CD14-positive monocyte (primary cell): ENCODE results near the gene LRBA. TPM values are rescaled to one million over a fixed set of nuclear protein-coding genes. Genes with fewer than 3 reads are reported as not detected.

Experiments
- DNase-seq, 3 donors: peaks; one replicate each; pipeline ENCODE4 v3.0.0-alpha.2; 2011 to 2022
- H2AFZ ChIP-seq: 2 replicates; pipeline ENCODE4 v1.6.0; 2012; ENCODE audit warnings: mild to moderate bottlenecking, low read depth, low read length, inconsistent platforms; ENCODE audit not compliant: insufficient read depth, poor library complexity, severe bottlenecking
- H3K27ac ChIP-seq, 2 donors: 1 replicate in 1 of 2; 2 replicates in 1 of 2; pipeline ENCODE4 v1.5.1; 2012 to 2013; ENCODE audit warnings: low read length in 2 of 2, control low read depth in 1 of 2, inconsistent platforms in 1 of 2, low read depth in 1 of 2, mild to moderate bottlenecking in 1 of 2
- H3K27me3 ChIP-seq, 2 donors: one replicate each; pipeline versions ENCODE4 v1.6.0 to v1.6.1; 2011 to 2013; ENCODE audit warnings: low read length in 2 of 2; ENCODE audit not compliant: control insufficient read depth in 2 of 2, insufficient read depth in 2 of 2
- H3K36me3 ChIP-seq, 2 donors: replicated peaks in 1 of 2; 1 replicate in 1 of 2; 2 replicates in 1 of 2; pipeline versions ENCODE4 v1.5.1 to v1.6.1; 2012 to 2013; ENCODE audit warnings: low read length in 2 of 2, control low read depth in 1 of 2, inconsistent platforms in 1 of 2, mild to moderate bottlenecking in 1 of 2; ENCODE audit not compliant: insufficient read depth in 2 of 2, control insufficient read depth in 1 of 2
- H3K4me1 ChIP-seq, 2 donors: 1 replicate in 1 of 2; 2 replicates in 1 of 2; pipeline versions ENCODE4 v1.5.1 to v1.6.1; 2012 to 2013; ENCODE audit warnings: low read length in 2 of 2, control low read depth in 1 of 2, inconsistent platforms in 1 of 2, mild to moderate bottlenecking in 1 of 2, moderate library complexity in 1 of 2; ENCODE audit not compliant: insufficient read depth in 2 of 2, control insufficient read depth in 1 of 2
- H3K4me2 ChIP-seq: replicated peaks from 2 replicates; pipeline ENCODE3; 2012; ENCODE audit warnings: low read length, moderate library complexity, mild to moderate bottlenecking; ENCODE audit not compliant: poor library complexity, severe bottlenecking; ENCODE audit errors: extremely low read depth
- H3K4me3 ChIP-seq, 3 experiments: fragments of 200-600 bp in 1 of 3; sonication (generic) in 1 of 3; replicated peaks in 1 of 3; 1 replicate in 2 of 3; 2 replicates in 1 of 3; pipeline ENCODE4 v1.5.1; 2011 to 2013; ENCODE audit warnings: low read length in 3 of 3, mild to moderate bottlenecking in 3 of 3, control low read depth in 2 of 3, low read depth in 2 of 3, inconsistent platforms in 1 of 3, moderate library complexity in 1 of 3
- H3K79me2 ChIP-seq: 2 replicates; pipeline ENCODE4 v1.6.0; 2012; ENCODE audit warnings: mild to moderate bottlenecking, control low read depth, inconsistent platforms, low read length, moderate library complexity; ENCODE audit not compliant: insufficient read depth
- H3K9ac ChIP-seq: 2 replicates; pipeline ENCODE4 v1.6.0; 2017; ENCODE audit warnings: low read length, mild to moderate bottlenecking; ENCODE audit not compliant: insufficient read depth, poor library complexity, severe bottlenecking
- H3K9me3 ChIP-seq, 2 donors: replicated peaks in 1 of 2; 1 replicate in 1 of 2; 2 replicates in 1 of 2; pipeline versions ENCODE4 v1.5.1 to v1.6.1; 2012 to 2013; ENCODE audit warnings: low read length in 2 of 2, control low read depth in 1 of 2; ENCODE audit not compliant: control insufficient read depth in 1 of 2, insufficient read depth in 1 of 2
- H4K20me1 ChIP-seq: 2 replicates; pipeline ENCODE4 v1.6.0; 2012; ENCODE audit warnings: mild to moderate bottlenecking, low read length, control low read depth, moderate library complexity; ENCODE audit not compliant: insufficient read depth
- H3K27ac Mint-ChIP-seq, 7 donors: one replicate each; pipeline ENCODE4 v1.8.0; 2020; ENCODE audit warnings: mild to moderate bottlenecking in 7 of 7, mixed read lengths in 7 of 7, moderate library complexity in 6 of 7, inconsistent platforms in 2 of 7
- H3K27me3 Mint-ChIP-seq, 3 donors: one replicate each; pipeline ENCODE4 v1.8.0; 2021 to 2022; ENCODE audit warnings: low read depth in 3 of 3, mild to moderate bottlenecking in 3 of 3, mixed read lengths in 3 of 3, moderate library complexity in 3 of 3, inconsistent platforms in 1 of 3
- H3K36me3 Mint-ChIP-seq, 2 donors: one replicate each; pipeline ENCODE4 v1.8.0; 2020; ENCODE audit warnings: mixed read lengths in 2 of 2, inconsistent platforms in 1 of 2, mild to moderate bottlenecking in 1 of 2
- H3K4me1 Mint-ChIP-seq: one replicate; pipeline ENCODE4 v1.8.0; 2020; ENCODE audit warnings: mild to moderate bottlenecking, mixed read lengths
- H3K4me3 Mint-ChIP-seq, 2 donors: one replicate each; pipeline ENCODE4 v1.8.0; 2020; ENCODE audit warnings: mild to moderate bottlenecking in 2 of 2, mixed read lengths in 2 of 2, moderate library complexity in 1 of 2
- H3K9me3 Mint-ChIP-seq, 7 donors: one replicate each; pipeline ENCODE4 v1.8.0; 2020 to 2022; ENCODE audit warnings: mixed read lengths in 7 of 7, mild to moderate bottlenecking in 6 of 7, moderate library complexity in 6 of 7, inconsistent platforms in 2 of 7
- CTCF ChIP-seq: fragments of 200-600 bp; IDR thresholded peaks from one replicate; pipeline ENCODE4 v1.8.0; 2022; ENCODE audit warnings: antibody characterized with exemption, mild to moderate bottlenecking
- WGBS: methylation state at CpG from one replicate; pipeline ENCODE4 v1.1.5; 2013; ENCODE audit warnings: missing lambda C conversion rate; ENCODE audit not compliant: insufficient coverage; 5-methylcytosine and 5-hydroxymethylcytosine counted together
- intact Hi-C, 2 donors: fragments of 100-400 bp; cut with micrococcal nuclease; formaldehyde crosslinking; loops; one replicate each; pipeline versions ENCODE4 v1.15.0 to v1.15.1; 2023
- polyA plus RNA-seq, 3 donors: library from polyadenylated mRNA; depleted of rRNA in 1 of 3; unstranded in 2 of 3; stranded (reverse) in 1 of 3; fragments of 300-500 nt in 2 of 3; fragments of >200 nt in 1 of 3; fragmentation: Illumina TruSeq in 2 of 3; gene quantifications; 1 replicate in 2 of 3; 2 replicates in 1 of 3; pipeline ENCODE4 v1.2.3, GENCODE V29; 2012 to 2021

The LRBA gene
- polyA plus RNA-seq, 3 donors: 1.5 to 5.5 (median 4.4) TPM

GRCh38 chr4:150367326-150367725, 647.8 kb downstream of the LRBA start:
- Histone ChIP-seq H3K27ac (no peak overlapping the region), H3K4me1 (no peaks in the 10 kb centered on the region), H3K36me3 (no peaks in the 10 kb centered on the region), H3K9ac (no peak overlapping the region), H3K4me3 (no peak overlapping the region), H3K4me2 (no peak overlapping the region), H4K20me1 (no peaks in the 10 kb centered on the region), H3K9me3 (no peaks in the 10 kb centered on the region), H3K27me3 (no peaks in the 10 kb centered on the region), H2AFZ (no peak overlapping the region), H3K79me2 (no peaks in the 10 kb centered on the region)
- Mint-ChIP-seq H3K9me3 (no peaks in the 10 kb centered on the region), H3K4me3 (no peak overlapping the region), H3K4me1 (no peaks in the 10 kb centered on the region), H3K36me3 (no peaks in the 10 kb centered on the region), H3K27me3 (no peaks in the 10 kb centered on the region), H3K27ac (no peak overlapping the region)
- DNase-seq: no peak
- intact Hi-C loops: no loop called here
- TF ChIP-seq CTCF: no peak
- WGBS: no CpG with 5 or more reads among the region's 4 CpGs

- H3K27me3 Mint-ChIP-seq: no peaks in the 10 kb centered on the region
- Histone ChIP-seq H3K4me1 (no peaks in the 10 kb centered on the region), H3K27me3 (no peaks in the 10 kb centered on the region), H3K9me3 (no peaks in the 10 kb centered on the region), H3K79me2 (no peaks in the 10 kb centered on the region), H3K36me3 (no peaks in the 10 kb centered on the region), H2AFZ (no peak overlapping the region), H3K27ac (no peak overlapping the region), H3K9ac (no peak overlapping the region), H4K20me1 (no peaks in the 10 kb centered on the region), H3K4me2 (no peak overlapping the region), H3K4me3 (no peak overlapping the region)
- no peak for DNase-seq
- WGBS: 80% methylated on average over 1 of the region's 2 CpGs
- H3K9me3 Mint-ChIP-seq: no peaks in the 10 kb centered on the region
- no peak overlapping the region for H3K27ac Mint-ChIP-seq
- intact Hi-C loops: no loop called here
- H3K36me3 Mint-ChIP-seq: no peaks in the 10 kb centered on the region
- H3K4me1 Mint-ChIP-seq: no peaks in the 10 kb centered on the region
- no peak for TF ChIP-seq CTCF
- no peak overlapping the region for H3K4me3 Mint-ChIP-seq
These were observed 648.5 kb downstream of the LRBA start for GRCh38 chr4:150366487-150366999.
